Gastroesophageal sphincter (tissue), 3 donors: ENCODE measurements around the gene VPS18.

ENCODE experiments used
- EP300 ChIP-seq: sonication (generic); formaldehyde crosslinking; IDR thresholded peaks from one replicate; pipeline ENCODE4 v1.6.1; 2017; ENCODE audit warnings: antibody characterized with exemption, mild to moderate bottlenecking
- POLR2A ChIP-seq, 2 donors: fragments of 450-650 bp; IDR thresholded peaks; one replicate each; pipeline ENCODE4 v1.6.1; 2017; ENCODE audit warnings: antibody characterized with exemption in 2 of 2, mild to moderate bottlenecking in 2 of 2, moderate library complexity in 1 of 2
- POLR2AphosphoS5 ChIP-seq: sonication (generic); formaldehyde crosslinking; IDR thresholded peaks from one replicate; pipeline ENCODE4 v1.6.1; 2017; ENCODE audit warnings: antibody characterized with exemption
- TF ChIP-seq, protein P1 (sequence below), 4 experiments: fragments of 200-600 bp in 2 of 4; fragments of 450-650 bp in 2 of 4; sonication (generic) in 1 of 4; IDR thresholded peaks; one replicate each; pipeline ENCODE4 v1.5.1; 2017 to 2019; ENCODE audit warnings: antibody characterized with exemption in 4 of 4, mild to moderate bottlenecking in 2 of 4, moderate library complexity in 2 of 4

DNA sequence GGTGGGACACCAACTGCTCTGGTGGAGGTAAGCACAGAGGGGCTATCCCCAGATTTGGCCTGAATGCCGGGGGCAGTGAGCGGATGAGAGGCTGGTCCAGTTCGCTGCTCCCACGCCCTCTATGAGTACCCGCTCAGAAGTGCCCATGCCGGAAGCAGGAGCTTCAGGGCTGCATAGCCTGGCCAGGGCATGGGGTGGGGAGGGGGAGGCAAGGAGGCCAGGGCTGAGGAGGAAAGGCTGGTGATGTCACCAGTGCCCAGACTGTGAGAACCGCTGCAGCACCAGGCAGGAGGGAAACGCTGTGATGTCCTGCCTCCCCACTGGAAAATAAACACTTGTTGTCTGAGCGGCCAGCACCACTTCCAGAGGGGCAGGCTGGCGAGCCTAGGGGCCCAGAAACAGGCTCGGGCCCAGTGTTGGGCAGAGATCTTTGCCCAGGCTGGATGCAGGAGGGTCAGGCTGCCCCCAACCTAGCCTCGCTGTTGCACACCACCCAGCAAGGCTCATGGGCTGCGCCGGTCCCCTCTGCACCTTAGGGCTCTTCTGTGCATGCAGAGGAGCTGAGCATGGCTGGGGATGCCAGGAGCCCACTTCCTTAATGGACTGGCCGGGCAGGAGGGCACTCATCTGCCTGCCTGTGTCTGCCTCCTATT lies 24.0 kb downstream of the VPS18 start:
- TF ChIP-seq, protein P1, sequence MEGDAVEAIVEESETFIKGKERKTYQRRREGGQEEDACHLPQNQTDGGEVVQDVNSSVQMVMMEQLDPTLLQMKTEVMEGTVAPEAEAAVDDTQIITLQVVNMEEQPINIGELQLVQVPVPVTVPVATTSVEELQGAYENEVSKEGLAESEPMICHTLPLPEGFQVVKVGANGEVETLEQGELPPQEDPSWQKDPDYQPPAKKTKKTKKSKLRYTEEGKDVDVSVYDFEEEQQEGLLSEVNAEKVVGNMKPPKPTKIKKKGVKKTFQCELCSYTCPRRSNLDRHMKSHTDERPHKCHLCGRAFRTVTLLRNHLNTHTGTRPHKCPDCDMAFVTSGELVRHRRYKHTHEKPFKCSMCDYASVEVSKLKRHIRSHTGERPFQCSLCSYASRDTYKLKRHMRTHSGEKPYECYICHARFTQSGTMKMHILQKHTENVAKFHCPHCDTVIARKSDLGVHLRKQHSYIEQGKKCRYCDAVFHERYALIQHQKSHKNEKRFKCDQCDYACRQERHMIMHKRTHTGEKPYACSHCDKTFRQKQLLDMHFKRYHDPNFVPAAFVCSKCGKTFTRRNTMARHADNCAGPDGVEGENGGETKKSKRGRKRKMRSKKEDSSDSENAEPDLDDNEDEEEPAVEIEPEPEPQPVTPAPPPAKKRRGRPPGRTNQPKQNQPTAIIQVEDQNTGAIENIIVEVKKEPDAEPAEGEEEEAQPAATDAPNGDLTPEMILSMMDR (IDR thresholded peaks at IDR 0.05), result no peak
- TF ChIP-seq POLR2AphosphoS5 (no peak), POLR2A (IDR thresholded peaks at IDR 0.05) (no peak), EP300 (no peak)
